DMS 273 treated with DMSO at 0.1 percent for 48 hours (cell line): ENCODE measurements around the gene B3GLCT.
A peak's percentile ranks its signal among the peaks of the same experiment; 100 is the strongest.
"Not testable (repeated sequence)": the region's sequence is repeated elsewhere in the genome, so short reads cannot be mapped to it uniquely, and the experiment has no call there.

Experiments used
- DNase-seq: peaks from one replicate; lab custom pipeline; 2025; lab: John Stamatoyannopoulos, UW

Gene B3GLCT

GRCh38 chr13:31278869-31279268 is 79.1 kb downstream of the B3GLCT start:
- DNase-seq, result no peak

GRCh38 chr13:31282741-31283455 is 83.1 kb downstream of the B3GLCT start:
- no peak for DNase-seq

- peak; percentile 35 for DNase-seq
These were observed 87.2 kb downstream of the B3GLCT start for GRCh38 chr13:31286930-31287329.

DNA sequence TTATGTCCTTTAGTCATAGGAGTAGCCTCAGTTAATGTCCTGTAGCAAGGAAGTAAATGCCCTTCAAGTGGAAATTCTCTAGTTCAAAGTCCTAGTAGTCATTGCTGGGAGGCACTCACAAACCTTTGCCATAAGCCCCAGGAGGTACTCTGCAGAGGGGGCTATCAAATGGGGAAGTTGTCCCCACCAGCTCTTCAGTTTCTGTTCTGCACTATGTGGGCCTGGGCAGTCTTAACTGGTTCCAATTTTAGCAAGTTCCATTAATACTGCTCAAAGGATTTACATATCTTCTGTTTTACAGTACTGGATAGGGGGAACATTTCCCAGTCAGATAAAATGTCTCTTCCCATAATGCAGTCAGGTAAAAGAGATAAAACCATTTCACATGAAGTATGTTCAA is 101.3 kb downstream of the B3GLCT start:
- no peak for DNase-seq

DNA sequence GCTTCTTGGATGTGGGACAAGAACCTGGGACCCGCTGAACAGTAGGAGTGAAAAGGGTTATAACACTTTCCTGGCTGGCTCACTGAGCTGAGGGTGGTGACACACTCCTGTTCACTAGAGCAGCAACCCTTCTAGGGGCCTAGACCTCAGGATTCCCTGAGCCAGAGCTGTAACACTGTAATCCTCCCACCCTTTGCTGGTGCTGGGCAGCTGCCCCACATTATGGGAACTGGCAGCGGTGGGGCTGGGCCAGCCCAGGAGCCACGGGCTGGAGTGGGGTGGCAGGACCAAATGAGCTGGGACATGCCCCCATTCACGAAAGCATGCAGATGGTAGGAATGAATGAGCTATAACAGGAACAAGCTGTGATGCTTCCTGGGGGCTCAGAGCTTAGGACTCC is 110.6 kb downstream of the B3GLCT start:
- no peak for DNase-seq

- DNase-seq, result peak; percentile 84
These were observed 111.0 kb downstream of the B3GLCT start for GRCh38 chr13:31310786-31311185.

- DNase-seq, result no peak
These were observed 112.1 kb downstream of the B3GLCT start for GRCh38 chr13:31311921-31312320.

DNA sequence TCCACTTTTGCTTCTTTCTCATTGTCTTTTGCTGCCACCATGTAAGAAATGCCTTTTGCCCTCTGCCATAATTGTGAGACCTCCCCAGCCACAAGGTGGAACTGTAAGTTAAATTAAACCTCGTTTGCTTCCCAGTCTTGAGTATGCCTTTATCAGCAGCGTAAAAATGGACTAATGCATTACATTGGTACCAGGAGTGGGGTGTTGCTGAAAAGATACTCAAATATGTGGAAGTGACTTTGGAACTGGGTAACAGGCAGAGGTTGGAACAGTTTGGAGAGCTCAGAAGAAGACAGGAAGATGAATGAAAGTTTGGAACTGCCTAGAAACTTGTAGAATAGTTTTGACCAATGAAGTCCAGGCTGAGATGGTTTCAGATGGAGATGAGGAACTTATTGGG is 115.2 kb downstream of the B3GLCT start:
- DNase-seq, result no peak

- DNase-seq, result no peak
These were observed 121.2 kb downstream of the B3GLCT start for GRCh38 chr13:31320946-31321345.

- DNase-seq, result no peak
These were observed 121.7 kb downstream of the B3GLCT start for GRCh38 chr13:31321457-31321856.

DNA sequence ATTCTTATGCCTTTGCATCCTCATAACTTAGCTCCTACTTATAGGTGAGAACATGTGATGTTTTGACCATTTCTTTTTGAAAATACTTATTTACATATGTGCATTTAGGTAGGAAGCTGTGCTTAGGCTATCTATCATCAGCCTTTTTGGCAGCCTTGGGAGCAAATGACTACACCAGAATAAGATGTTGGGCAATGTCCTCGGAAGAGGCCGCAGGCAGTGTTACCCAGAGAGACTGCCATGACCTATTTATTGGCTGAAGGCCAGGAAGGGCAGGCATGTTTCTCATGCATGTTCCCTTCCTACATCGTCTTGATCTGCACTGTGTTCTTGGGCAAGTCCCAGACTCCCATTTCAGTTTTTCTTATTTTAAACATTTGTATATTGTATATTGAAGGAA is 122.3 kb downstream of the B3GLCT start:
- no peak for DNase-seq

DNA sequence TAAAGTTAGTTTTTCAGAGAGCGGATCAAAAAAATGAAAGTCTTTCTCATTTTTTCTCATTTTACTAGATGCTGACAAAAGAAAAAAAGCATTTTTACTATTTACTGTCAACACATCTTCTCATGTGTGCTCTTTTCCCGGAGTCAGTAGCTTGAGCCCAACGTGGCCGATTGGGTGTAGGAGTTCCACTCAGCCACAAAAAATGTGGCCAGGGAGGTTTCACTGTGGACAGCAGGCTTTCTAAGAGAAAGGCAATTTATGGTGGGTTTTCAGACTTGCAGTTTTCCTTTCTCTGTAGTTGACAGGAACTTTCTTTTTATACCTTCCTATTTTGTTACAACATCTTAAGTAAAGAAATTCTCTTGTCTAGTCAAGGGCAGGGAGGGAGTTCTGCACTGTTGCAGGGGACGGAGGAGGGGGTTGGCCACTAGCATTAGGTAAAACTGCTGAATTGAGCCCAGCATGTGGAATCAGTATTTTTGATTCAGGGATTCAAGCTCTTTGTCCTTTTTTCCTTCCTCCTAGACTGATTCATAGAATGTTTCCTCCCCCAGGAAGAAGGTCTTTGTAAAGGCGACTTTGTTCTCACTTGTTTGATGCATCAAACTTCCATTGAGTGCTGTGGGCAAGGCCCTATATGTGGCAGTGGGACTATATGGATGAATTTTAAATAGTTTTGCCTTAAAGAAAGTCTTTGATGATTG is 123.1 kb downstream of the B3GLCT start:
- no peak for DNase-seq

DNA sequence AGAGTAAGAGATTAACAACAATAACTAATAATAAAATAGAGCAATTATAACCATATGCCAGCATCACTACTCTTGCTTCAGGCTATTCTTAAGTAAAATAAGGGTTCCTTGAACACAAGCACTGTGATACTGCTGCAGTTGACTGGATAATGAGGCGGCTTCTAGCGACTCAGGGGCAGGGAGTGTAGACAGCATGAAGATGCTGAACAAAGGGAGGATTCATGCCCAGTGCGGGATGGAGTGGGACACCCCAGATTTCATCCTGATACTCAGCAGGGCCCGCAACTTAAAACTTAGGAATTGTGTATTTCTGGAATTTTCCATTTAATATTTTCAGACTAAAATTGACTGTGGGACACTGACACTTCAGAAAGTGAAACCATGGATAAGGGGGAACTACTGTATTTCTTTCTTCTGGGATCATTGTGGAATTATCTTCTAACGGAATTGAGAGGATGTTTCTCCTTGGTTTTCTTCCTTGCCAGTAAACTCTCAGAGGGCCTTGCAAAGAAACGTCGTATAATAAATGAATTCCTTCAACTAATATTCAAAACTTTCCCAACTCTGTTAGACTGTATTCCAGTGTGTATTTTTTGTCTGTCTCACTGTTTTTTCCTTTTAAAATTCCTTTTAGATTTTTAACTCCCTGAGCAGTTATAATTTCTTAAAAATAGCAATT is 127.5 kb downstream of the B3GLCT start:
- DNase-seq, result no peak

DNA sequence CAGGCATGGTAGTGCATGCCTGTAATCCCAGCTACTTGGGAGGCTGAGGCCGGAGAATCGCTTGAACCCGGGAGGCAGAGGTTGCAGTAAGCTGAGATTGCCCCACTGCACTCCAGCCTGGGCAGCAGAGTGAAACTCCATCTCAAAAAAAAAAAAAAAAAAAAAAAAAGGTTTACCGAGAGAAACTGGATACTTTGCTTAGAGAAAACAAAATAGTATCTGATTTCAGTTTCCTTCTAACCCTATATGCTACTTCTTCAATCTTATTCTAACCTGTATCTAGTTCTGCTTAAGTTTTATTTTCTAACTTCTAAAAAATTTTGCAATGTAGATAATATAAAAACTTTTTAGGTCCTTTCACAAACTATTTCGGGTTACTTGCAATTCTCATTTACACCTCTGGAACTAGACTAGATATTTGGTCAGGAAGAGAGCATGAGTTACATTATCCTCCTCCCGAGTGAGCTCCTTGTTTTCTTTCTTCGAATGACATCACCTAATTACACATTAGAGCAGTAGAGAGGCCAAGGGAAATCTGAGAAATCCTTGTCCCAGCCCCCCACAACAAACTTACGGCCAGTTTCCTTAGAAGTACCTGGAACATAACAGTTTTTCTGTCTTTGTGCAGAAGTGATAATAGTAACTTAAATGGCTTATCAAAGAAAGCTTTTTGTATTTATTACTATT is 128.9 kb downstream of the B3GLCT start:
- no peak for DNase-seq

GRCh38 chr13:31330236-31330635 is 130.5 kb downstream of the B3GLCT start:
- DNase-seq, result no peak

DNA sequence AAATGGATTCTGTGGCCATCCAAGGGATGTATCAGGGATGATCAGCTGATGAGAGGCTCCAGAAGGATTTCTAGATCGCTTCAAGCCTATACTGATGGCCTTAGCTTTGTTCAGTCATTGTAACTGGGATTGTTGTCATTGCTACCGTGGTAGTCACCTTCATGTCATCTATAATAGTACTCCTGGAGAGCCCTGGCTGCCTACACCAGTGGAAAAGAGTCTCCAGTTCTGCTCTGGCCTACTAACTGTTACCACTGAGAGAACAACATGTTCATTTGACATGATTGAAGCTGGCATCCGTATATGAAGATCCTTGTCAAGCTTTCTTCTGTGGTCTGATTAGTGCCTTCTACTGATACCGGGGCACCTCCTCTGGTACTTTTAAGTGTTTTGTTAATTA is 131.3 kb downstream of the B3GLCT start:
- no peak for DNase-seq

GRCh38 chr13:31334547-31334946 is 134.8 kb downstream of the B3GLCT start:
- DNase-seq, result no peak

GRCh38 chr13:31334994-31335557 is 135.3 kb downstream of the B3GLCT start:
- DNase-seq, result no peak

DNA sequence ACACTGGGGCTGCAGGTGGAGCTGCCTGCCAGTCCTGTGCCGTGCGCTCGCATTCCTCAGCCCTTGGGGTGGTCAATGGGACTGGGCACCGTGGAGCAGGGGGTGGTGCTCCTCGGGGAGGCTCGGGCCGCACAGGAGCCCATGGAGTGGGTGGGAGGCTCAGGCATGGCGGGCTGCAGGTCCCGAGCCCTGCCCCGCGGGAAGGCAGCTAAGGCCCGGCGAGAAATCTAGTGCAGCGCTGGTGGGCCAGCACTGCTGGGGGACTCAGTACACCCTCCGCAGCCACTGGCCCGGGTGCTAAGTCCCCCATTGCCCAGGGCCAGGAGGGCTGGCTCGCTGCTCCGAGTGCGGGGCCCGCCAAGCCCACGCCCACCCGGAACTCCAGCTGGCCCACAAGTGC is 139.8 kb downstream of the B3GLCT start:
- DNase-seq, result not testable (repeated sequence)

GRCh38 chr13:31340848-31341247 is 141.1 kb downstream of the B3GLCT start:
- not testable (repeated sequence) for DNase-seq

DNA sequence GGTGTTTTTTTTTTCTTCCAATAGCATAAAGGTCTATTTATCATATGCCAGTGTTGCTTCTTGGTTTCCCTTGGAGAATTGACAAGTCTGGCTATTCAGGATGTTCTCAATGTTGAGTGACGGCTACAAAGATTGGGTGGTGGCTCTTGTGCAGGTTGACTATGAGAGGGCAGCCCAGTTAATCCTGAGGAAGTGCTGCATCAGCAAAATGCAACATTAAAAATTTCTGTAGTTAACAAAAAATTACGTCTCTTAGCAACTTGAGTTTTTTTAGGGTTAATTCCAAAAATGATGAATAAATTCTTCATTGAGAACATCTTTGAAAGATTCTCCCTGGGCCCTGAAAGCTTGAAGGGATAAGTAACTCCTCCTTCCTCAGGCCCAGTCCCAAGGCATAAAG is 147.1 kb downstream of the B3GLCT start:
- no peak for DNase-seq

DNA sequence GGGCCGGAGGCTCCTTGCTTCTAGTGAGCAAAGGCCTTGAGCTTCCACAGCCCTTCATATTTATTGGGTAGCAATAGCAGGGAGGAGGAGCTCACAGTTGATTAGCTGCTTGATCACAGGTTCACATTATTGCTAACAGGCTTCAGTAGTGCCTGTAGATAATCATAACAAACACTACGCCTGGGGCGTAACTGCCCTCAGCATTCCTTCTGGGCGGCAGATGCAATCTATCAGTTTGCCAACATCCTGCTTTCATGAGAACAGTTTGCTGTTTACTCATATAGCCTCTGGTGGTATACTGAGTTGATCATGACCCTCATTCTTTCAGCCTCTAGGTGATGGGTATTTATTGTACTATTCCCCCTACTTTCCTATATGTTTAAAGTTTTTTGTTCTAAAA is 149.4 kb downstream of the B3GLCT start:
- no peak for DNase-seq
